GM21367 (cell line): ENCODE results near the gene NPEPL1.
"Not testable (repeated sequence)": the region's sequence is repeated elsewhere in the genome, so short reads cannot be mapped to it uniquely, and the experiment has no call there.

Experiments used
- ATAC-seq: cut with Tn5 transposase; IDR thresholded peaks from one replicate; pipeline ENCODE4 v1.9.1; 2021; ENCODE audit not compliant: unreplicated experiment

Gene NPEPL1

DNA sequence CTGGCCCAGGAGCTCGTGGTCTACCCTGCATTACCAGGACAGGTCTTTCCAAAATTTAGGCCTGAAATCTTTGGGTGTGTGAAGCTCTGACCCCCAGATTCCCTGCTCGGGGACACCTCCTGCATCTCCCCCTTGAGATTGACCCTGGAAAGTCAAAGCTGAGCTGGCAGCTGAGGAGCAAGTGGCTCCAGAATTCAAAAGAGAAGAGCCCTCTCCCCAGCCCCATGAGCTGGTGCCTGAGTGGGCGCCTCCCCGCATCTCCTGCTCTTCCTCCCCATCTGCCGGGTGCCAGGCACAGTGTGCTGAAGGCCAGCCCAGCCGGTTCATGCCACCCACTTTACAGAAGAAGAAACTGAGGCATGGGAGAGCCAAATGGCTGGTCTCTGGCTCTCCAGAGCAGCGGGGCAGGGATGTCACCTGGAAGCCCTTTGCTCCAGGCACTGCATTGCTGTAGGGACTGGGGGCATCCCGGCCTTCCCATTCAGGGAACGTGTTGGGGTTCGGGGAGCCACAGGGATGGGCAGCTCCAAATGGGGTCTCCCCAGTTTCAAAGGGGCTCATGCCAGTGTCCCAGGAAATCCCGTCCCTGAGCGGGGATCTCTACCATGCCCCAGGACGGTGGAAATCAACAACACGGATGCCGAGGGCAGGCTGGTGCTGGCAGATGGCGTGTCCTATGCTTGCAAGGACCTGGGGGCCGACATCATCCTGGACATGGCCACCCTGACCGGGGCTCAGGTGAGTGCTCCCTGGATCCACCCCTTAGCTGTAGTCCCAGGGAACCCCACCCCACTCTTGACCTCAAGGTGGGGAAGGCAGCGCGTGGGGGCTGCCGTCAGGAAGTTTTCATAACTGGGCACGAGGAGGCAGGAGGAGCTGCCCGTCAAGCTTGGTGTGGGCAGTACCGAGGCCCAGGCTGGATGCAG is 20.5 kb downstream of the NPEPL1 start:
- ATAC-seq: no peak

DNA sequence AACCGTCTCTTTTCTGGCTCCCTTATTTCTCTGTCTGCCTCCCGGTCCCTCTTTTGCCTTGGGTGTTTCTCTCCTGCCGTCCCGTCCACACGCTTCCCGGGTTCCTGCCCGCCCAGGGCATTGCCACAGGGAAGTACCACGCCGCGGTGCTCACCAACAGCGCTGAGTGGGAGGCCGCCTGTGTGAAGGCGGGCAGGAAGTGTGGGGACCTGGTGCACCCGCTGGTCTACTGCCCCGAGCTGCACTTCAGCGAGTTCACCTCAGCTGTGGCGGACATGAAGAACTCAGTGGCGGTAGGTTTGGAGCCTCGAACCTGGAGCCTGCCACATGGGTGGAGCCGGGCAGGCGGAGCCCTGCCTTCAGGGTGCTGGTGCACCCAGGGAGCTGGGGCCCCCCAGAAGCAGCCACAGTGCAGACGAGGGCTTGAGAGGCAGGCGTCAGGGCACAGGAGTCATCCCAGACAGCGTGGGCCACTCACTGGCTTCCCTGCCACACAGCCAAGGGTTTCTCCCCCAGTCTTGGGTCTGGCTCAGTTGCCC is 21.3 kb downstream of the NPEPL1 start:
- ATAC-seq: no peak

DNA sequence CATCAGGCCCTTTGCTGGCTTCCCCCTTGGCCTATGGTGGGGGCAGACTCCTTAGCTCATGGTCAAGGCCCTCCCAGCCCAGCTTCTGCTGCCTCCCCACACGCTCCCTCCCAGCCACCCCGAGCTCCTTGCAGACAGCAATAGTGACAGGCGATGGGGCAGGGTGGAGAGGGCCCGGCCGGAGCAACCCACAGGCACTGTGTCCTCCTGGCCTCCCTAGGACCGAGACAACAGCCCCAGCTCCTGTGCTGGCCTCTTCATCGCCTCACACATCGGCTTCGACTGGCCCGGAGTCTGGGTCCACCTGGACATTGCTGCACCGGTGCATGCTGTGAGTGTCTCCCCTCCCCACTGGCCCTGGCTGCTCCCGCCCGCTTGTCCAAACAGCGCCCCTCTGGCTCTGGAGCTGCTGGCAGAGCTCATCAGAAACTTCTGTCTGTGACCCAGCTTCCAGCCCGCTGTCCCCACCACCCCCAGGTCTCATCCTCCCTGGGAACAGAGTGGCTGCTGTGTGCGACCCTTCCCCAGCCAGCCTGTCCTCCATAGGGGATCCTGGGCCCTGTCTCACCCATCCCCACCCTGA is 21.8 kb downstream of the NPEPL1 start:
- ATAC-seq: no peak

DNA sequence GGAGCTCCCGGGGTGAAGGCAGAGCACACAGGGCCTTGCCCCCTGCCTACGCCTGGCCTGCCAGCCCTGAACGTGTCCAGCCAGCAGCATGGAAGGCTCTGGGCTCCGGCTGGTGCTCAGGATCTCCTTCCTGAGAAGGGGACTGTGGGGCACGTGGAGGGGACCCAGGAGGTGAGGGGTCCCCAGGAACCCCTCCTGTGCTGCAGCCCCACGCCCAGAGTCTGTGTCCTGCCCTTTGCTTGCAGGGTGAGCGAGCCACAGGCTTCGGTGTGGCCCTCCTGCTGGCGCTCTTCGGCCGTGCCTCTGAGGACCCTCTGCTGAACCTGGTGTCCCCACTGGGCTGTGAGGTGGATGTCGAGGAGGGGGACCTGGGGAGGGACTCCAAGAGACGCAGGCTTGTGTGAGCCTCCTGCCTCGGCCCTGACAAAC is 22.3 kb downstream of the NPEPL1 start:
- no peak for ATAC-seq

DNA sequence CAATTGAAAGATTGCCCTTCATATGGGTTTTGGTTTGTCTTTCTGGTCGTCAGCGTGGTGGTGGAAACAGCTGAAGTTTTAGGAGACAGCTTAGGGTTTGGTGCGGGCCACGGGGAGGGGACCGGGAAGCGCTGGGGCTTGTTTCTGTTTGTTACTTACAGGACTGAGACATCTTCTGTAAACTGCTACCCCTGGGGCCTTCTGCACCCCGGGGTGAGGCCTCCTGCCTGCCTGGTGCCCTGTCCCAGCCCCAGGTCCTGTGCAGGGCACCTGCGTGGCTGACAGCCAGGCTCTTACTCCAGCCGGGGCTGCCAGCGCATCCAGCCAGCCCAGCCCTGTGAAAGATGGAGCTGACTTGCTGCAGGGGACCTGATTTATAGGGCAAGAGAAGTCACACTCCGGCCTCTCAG is 22.8 kb downstream of the NPEPL1 start:
- no peak for ATAC-seq

DNA sequence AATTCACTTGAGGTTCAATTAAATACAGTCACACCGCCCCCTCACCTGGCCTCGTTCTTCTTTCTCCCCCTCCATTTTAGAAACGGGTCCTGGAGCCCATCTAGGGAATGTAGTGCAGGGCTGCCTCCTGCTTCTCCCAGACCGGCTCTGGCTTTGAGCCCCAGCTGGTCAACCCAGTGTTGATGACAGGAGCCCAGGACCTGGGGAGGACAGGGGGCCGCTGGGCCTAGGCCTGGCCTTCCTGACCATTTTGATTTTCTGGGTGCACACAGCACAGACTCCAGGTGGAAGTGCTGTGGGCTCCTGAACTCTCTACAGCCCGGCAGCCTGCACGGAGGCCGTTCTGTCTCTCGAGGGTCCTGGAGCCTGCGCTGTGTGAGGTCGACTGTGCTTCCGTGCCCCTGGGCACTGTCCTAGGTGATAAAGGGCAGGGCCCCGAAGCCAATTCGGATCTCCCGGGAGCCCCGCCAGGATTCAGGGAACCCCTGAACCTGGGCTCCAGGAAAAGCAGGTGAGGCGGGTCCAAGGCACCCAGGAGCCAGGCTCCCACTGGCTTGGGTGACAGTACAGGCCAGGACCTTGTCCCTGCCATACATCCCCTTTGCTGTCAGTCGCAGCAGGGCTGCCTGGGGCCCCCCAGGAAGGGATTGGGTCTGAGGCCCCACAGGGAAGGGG is 23.3 kb downstream of the NPEPL1 start:
- no peak for ATAC-seq

DNA sequence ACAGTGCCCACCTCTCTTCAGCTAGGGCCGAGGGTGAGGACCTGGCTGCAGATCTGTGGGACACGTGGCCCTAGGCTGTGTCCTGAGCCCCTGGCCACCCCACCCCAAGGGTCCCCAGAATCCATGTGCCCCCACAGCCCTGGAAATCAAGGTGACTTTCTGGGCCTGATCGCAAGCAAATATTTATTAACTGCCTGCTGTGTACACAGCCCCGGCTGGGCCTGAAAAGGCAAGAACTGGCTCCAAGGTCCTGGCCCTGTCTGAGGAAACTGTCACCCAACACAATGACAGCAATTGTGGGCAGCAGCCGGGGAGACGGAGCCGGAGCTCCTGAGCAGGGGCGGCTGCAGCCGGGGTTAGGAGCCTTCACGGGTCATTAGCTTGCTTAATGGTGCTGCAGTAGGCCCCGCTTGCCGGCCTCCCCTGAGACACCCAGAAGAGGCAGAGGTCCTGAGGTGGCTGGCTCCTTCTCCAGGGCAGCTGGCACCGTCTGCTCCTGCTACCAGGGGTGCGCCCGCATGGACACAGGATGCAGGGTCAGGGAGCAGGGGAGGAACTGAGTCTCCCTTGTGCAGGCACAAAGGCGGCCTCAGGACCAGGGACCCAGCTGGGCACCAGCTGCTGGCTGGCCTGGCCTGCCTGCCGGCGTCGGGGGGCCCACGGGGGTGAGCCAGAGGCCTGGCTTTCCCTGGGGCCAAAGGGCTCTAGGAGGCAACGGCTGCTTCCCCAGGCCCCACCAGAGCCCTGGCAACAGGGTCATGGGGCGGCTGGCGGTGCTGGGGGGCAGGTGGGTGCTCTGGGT is 24.1 kb downstream of the NPEPL1 start:
- no peak for ATAC-seq

DNA sequence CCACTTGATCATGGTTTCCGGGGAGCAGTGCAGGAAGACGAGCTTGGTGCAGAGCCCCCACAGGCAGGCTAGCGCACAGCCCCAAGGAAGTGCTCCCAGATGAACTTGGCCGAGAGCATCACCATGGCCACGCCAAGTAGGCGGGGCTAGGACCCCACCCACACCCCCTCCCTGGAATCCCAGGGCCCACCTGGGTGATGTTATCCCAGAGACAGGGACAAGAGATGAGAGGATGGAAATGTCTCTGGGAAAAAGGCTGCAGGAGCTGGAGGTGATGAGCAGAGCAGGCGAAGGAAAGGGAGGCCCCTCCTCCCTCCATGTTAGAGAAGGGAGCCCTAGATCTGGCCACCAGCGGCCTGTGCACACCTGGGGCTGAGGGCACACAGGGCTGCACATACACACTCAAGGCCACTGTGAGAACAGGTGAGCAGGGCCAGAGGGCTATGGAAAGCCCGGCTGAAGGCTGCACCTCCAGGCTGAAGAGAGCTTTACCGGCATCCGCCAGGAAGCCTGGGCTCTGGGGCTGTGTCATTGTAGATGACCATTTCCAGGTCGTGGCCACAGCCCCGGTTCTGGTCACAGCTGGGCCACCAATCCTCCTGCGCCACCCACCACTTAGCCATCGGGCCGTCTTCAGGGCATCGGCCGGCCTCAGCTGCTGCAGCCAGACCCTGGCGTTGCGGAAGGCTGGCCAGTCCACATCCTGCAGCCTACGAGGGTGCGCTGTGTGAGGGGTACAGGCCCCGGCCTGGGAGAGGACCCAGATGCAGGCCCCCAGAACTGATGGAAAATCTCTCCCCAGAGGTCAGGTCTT is 24.9 kb downstream of the NPEPL1 start:
- no peak for ATAC-seq

DNA sequence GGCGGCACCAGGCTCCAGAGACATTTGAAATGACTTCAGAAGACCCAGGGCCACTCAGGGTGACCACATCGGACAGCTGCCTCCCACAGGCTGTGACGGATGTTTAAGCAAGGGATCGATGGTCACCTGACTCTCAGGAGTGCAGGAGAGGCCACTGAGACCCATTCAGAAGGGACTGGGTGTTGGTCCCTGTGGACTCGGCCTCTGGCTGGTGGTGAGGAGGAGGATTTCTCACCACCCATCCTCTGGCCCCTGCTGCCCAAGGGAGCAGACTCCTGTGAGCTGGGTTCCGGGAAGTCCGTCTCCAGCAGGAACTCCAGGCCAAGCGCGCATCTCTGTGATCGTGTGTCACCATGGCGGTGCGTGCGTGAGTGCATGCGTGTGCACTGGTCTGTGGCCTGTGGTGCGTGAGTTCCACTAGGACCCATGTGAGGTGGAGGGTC is 25.5 kb downstream of the NPEPL1 start:
- no peak for ATAC-seq

DNA sequence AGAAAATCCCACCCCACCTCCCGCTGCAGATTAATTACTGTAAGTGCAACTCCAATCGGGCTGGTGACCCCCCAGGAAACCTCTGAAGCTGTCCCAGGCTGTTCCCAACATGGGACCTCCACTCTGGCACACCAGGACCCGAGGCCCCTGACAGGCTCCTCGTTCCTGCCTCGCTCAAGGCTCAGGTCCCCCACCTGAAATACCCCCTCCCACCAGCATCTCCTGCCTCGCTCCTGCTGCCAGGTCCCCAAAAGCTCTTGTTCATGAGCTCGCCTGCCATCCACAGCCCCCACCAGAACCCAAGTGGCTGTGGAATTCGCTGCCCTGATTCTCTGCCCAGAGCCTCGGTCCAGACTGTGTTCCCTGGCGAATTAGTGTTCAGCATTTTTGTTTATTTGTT is 26.1 kb downstream of the NPEPL1 start:
- no peak for ATAC-seq

DNA sequence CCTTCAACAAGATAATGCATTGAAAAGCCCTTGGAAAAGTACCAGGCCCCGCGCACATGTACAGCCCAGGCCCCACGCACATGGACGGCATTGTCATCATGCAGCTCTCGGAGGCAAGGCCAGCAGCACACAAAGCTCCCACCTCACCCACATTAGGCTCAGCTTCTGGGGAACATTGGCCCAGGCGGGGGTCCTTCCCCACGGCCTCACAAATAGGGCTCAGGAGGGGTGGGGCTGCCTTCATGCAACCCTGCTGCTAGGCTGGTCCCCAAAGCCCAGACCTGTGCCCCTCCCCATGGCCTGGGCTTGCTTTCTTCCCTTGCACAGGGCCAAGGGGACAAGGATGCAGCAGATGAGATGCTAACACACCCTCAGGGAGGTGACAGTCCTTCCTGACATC is 26.7 kb downstream of the NPEPL1 start:
- ATAC-seq: no peak

DNA sequence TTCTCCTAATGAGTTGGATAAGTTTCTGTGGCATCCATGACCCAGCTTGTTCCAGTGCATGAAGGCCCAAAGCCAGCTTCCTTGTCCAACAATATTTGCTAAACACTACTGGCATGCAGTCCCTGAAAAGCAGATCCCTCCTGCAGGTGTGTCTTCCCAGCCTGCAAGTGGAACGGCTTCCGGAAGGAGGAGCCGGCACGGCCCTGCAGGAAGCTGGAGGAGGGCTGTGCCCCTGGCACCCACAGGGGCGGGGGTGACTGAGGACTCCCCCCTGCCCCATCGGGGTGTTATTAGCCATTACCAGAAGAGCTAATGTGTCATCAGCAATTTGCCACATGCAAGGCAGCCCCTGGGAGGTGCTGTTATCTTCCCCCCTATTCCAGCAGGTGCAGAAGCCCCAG is 27.4 kb downstream of the NPEPL1 start:
- no peak for ATAC-seq

DNA sequence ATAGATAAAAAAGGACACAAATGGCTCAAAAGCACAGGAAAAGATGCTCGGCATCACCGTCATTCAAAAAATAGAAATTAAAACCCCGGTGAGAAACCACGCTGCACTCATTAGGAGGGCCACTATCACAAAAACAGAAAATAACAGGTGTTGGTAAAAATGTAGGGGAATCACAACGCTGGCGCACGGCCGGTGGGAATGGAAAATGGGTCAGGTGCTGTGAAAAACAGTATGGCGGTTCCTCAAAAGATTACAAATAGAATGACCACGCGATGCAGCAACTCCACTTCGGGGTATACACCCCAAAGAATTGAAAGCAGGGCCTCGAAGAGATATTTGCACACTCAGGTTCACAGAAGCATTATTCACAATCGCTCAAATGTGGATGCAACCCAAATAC is 28.3 kb downstream of the NPEPL1 start:
- no peak for ATAC-seq

DNA sequence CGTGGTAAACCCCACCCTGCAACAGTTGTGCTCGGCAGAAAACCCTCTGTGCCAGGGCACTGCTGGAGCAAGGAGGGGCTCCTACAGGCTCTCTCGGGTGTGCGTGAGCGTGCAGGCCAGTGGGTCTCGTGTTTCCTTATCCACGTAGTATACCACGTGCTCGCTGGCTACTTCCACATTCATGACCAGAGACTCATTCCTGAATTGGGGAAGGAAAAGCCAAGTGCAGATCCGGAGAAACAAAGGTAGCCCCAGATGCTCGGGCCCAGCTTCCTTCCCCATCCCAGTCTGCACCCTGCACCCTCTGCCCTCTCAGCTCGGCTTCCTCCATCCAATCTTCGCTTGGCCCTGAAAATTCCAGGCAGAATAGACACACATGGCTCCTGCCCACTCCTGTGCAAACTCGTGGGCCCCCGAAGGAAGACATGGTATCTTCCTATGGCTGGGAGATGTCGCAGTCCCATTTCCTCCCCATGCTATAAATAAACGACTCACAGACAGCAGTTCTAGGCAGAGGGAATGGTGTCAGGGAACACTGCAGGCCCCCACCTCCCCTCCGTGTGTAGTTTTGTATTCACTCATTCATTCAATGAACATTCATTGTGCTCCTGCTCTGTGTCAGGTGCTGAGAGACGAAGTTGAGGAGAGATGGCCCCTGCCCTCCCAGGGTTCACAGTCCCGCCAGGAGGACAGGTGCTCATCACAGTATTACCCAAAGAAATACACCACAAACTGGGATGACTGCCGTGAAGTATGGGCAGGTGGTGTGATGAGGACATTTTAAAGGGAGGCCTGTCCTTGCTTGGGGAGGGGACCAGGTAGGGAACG is 29.6 kb downstream of the NPEPL1 start:
- ATAC-seq: no peak

DNA sequence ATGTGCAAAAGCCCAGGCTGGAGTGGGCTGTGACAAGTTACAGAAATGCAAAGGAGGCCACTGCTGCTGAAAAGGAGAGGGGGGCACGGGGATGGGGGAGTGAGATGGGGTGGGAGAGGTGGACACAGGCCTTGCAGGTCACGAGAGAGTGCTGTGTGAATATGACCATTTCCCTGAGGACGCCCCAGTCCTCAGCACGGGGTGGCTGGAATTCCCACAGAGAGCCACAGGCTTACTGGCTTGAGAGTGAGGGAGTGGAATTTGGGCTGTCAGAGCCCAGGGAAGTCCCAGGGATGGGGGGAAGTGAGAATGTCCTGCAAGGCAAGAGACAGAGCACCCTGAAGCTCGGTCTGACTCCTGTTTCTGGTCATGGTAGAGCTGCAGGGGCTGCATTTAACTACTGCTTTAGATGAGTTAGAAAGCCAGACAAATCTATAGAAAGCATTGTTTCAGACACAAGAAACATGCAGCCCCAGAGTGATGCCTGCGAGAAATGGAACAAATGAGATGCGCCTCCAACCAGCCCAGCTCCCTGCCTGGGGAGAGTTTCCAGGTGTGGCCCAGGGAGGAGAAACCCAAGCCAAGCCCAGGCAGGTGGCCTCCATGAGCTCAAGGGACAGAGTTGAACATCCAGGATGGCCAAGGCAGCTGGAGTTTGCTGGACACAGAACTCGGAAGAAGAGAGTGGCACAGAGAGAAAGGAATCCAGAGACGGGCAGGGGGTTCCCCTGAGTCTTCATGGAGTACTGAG is 30.5 kb downstream of the NPEPL1 start:
- no peak for ATAC-seq

DNA sequence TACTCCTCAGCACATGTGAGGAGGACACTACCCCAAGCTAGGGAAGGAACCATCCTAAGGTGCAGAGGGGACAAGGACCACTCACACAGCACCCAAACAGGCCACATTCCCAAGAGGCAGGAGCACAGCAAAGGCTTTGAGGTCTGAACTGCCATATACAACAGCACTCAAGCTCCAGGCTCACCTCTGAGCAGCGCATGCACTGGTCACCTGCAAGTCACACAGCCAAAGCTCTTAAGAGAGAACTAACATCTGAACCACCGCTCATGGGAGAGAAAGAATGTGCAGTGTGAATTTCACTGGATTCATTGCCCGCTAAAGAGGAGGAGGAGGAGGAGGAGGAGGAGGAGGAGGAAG is 31.0 kb downstream of the NPEPL1 start:
- ATAC-seq: no peak

DNA sequence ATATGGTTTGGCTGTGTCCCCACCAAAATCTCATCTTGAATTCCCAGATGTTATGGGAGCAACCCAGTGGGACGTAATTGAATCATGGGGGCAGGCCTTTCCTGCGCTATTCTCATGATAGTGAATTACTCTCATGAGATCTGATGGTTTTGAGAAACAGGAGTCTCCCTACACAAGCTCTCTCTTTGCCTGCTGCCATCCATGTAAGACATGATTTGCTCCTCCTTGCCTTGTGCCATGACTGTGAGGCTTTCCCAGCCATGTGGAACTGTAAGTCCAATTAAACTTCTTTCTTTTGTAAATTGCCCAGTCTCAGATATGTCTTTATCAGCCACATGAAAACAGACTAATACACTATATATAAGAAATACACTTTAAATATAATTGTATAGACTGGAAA is 33.6 kb downstream of the NPEPL1 start:
- not testable (repeated sequence) for ATAC-seq

DNA sequence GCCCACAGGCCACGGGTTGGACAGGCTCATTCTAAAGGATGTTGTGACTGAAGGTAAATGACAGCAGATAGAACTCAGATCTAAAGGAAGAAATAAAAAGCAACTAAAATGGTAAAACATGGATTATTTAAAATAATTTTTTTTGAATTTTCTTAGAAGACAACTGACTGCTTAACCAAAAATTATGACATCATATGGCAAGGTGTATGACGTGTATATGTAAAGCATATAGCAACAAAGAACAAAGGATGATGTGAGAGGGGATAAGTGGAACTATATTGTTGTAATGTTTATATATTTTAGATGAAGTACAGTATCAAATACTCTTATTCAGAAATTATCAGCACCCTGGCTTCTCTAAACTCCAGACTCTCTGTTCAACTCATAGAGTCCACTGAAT is 38.6 kb downstream of the NPEPL1 start:
- no peak for ATAC-seq

DNA sequence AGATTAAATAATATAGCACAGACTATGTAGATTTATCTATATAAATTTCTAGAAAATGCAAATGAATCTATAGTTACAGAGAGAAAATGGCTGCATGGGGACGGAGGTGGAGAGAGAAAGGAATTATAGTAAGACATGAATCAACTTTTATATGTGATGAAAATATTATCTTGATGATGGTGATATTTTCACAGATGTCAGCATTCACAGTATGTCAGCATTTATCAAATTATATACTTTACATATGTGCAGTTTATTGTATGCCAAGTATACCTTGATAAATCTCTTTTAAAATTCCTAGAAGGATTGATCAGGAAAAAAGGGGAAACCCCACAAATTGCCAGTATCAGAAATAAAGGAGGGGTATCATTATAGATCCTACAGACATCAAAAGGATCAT is 44.6 kb downstream of the NPEPL1 start:
- ATAC-seq: no peak
